AG04450 (cell line): ENCODE results near the gene UBE3C. TPM values are rescaled to one million over a fixed set of nuclear protein-coding genes. Genes with fewer than 3 reads are reported as not detected.

Source experiments
- CTCF ChIA-PET: fragments of 300-600, 350-600 bp; formaldehyde crosslinking; extraction: SDS; loops from one replicate; lab custom pipeline; 2022; ENCODE audit warnings: antibody characterized with exemption, inconsistent platforms; lab: Charles Lee
- POLR2A ChIA-PET: fragments of 350-600 bp; formaldehyde crosslinking; extraction: SDS; loops from one replicate; lab custom pipeline; 2021; ENCODE audit warnings: antibody characterized with exemption, inconsistent platforms; lab: Yijun Ruan, JAX
- DNase-seq: peaks from one replicate; pipeline ENCODE4 v3.0.0-alpha.2; 2011; ENCODE audit warnings: low read depth, low spot score
- H3K27ac ChIP-seq: one replicate; pipeline ENCODE4 v1.5.1; 2012; ENCODE audit warnings: low read depth, low read length, control low read depth
- H3K27me3 ChIP-seq: one replicate; pipeline ENCODE4 v1.6.0; 2012; ENCODE audit warnings: low read length; ENCODE audit not compliant: control insufficient read depth, insufficient read depth
- H3K4me3 ChIP-seq: 2 replicates; pipeline ENCODE4 v1.5.1; 2011; ENCODE audit warnings: mild to moderate bottlenecking, low read depth, low read length, control low read depth
- H3K9me3 ChIP-seq: 2 replicates; pipeline ENCODE4 v1.5.1; 2012; ENCODE audit warnings: low read length; ENCODE audit not compliant: control insufficient read depth, insufficient read depth
- CTCF ChIP-seq: IDR thresholded peaks from 2 replicates; pipeline ENCODE4 v1.5.1; 2011; ENCODE audit warnings: low read depth, low read length, control low read depth, inconsistent platforms
- polyA plus RNA-seq: library from polyadenylated mRNA; depleted of rRNA; stranded (reverse); fragments of >200 nt; gene quantifications from 2 replicates; pipeline ENCODE4 v1.2.3, GENCODE V29; 2011

Gene UBE3C
- polyA plus RNA-seq, 1 experiment = 71.2 TPM

GRCh38 chr7:157136372-157136771 is 2.4 kb upstream of the UBE3C start:
- H3K9me3 ChIP-seq = no peaks in the 10 kb centered on the region; the same call in 1 of the 2 replicates
- peaks cover 3% of the 10 kb centered on the region for H3K27me3 ChIP-seq
- H3K4me3 ChIP-seq = 0 out of 2 replicates have a peak overlapping the region, but pooled peaks have one; percentile 15
- H3K27ac ChIP-seq = peak overlapping the region; percentile 65
- TF ChIP-seq CTCF = peak; percentile 34; the same call in 1 of the 2 replicates
- ChIA-PET POLR2A (interaction anchor here (1.4 kb wide), 1 partner anchor 187 kb away, joined by 6 read pairs; the partner anchor contains the start of gene NOM1), CTCF (interaction anchor here (1.5 to 2.2 kb wide), 2 partner anchors 164 to 167 kb away, joined by 7 to 15 read pairs; no protein-coding TSS in a partner anchor)
- peak; percentile 43 for DNase-seq

- Histone ChIP-seq H3K4me3 (peak overlapping the region; percentile 64), H3K27ac (no peak overlapping the region), H3K9me3 (no peaks in the 10 kb centered on the region; the same call in 1 of the 2 replicates), H3K27me3 (no peaks in the 10 kb centered on the region)
- ChIA-PET POLR2A (interaction anchor here (0.6 kb wide), 1 partner anchor 78 kb away, joined by 3 read pairs; no protein-coding TSS in a partner anchor), CTCF (no interaction called here)
- TF ChIP-seq CTCF = no peak
- no peak for DNase-seq
These were observed 664 bp upstream of the UBE3C start for GRCh38 chr7:157138101-157138423.

GRCh38 chr7:157139111-157139809 is 534 bp downstream of the UBE3C start:
- DNase-seq = no peak
- ChIA-PET CTCF (no interaction called here), POLR2A (no interaction called here)
- Histone ChIP-seq H3K27ac (peak overlapping the region; percentile 61), H3K27me3 (no peaks in the 10 kb centered on the region), H3K4me3 (peak overlapping the region; percentile 85), H3K9me3 (no peaks in the 10 kb centered on the region; the same call in 1 of the 2 replicates)
- no peak for TF ChIP-seq CTCF

GRCh38 chr7:157139810-157140510 is 1.2 kb downstream of the UBE3C start:
- TF ChIP-seq CTCF = no peak
- CTCF ChIA-PET = interaction anchor here (0.6 kb wide), 1 partner anchor 184 kb away, joined by 4 read pairs; no protein-coding TSS in a partner anchor
- H3K27ac ChIP-seq = peak overlapping the region; percentile 61
- DNase-seq = no peak
- no peaks in the 10 kb centered on the region for H3K27me3 ChIP-seq
- POLR2A ChIA-PET = no interaction called here
- peak overlapping the region; percentile 85 for H3K4me3 ChIP-seq
- H3K9me3 ChIP-seq = no peaks in the 10 kb centered on the region; the same call in 1 of the 2 replicates

- TF ChIP-seq CTCF = no peak
- Histone ChIP-seq H3K9me3 (no peaks in the 10 kb centered on the region; the same call in 1 of the 2 replicates), H3K27ac (no peak overlapping the region), H3K27me3 (no peaks in the 10 kb centered on the region), H3K4me3 (peak overlapping the region; percentile 85)
- ChIA-PET CTCF (no interaction called here), POLR2A (no interaction called here)
- no peak for DNase-seq
These were observed 1.8 kb downstream of the UBE3C start for GRCh38 chr7:157140511-157140905.
